HL-60/S4 (cell line): ENCODE measurements around the gene CLDN15.
"Not testable (repeated sequence)": the region's sequence is repeated elsewhere in the genome, so short reads cannot be mapped to it uniquely, and the experiment has no call there.

Source experiments
- in situ Hi-C: fragments of 300-500 bp; cut with MboI; formaldehyde crosslinking; loops from 2 replicates; pipeline ENCODE4 v1.14.3; 2022; ENCODE audit warnings: low sequenced_read_pairs

The CLDN15 gene

DNA sequence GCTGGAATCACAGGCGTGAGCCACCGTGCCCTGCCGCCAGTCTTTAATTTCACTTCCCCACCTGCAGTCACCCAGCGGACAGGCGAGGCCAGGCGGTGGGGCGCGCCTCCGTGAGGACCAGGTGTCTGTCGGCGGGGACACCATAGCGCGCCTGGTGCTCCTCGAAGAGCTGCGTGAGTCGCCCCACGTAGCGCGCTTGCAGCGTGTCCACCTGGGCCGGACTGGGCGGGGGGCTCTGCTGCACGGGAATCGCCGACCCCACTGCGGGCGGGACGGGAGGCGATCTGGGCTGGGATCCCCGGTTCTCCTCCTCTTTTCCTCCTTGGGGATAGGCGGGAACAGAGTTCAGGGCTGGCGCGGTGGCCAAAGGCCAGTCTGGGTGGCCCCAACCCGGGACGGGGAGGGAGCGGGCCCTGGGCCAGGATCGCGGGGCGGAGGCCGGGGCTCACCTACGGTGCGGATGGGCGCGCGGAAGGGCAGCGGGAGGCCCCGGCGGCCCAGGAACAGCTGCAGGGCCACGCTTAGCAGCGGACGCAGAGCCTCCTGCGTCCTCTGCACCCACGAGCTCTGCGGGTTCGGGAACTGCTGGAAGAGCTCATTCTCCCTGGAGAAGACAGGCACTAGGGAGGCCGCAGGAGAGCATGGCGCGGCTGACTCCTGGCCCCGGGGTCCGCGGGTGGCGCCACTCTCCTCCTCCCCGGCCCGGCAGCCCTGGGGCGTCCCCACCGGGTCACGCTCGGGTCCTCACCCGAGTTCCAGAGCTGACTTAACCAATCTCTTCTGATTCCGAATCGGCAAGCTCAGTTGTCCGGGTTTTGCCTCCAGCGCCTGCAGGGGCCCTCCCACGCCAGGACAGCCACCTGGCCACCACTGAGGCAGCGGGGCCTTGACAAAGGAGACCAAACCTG lies 35.7 kb downstream of the CLDN15 start:
- in situ Hi-C loops, result no loop called here

DNA sequence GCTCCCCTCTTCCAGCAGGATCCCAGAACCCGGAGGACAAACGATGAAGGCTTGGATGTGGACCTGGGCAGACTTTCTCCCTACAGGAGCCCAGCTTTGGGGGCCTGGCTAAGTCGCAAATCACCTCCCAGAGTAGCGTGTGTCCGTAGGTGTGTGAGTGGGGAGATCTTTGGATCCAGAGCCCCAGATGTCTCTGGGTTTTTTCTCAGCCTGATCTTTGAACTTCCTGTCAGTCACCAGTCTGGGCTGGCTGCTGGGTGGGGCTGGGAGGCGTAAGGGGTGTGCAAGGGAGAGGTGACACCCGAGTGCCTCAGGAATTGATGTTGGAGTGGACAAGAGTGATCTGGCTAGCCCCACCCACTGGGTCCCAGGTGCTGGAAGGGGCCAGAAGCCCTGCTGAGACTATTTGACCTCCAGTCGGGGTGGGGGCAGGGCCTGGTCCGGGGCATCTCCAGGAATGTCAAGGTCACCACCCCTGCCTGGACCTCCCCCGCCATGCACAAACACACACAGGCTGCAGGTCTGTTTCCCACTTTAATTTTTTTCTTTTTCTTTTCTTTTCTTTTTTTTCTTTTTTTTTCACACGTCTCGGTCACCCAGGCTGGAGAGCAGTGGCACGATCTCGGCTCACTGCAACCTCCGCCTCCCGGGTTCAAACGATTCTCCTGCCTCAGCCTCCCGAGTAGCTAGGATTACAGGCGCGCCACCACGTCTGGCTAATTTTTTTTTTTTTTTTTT lies 36.6 kb downstream of the CLDN15 start, which contains the start of gene MOGAT3:
MOGAT3 (minus strand) TSS at position 175 of the 738 bp plus-strand sequence. CDS start 182 bp downstream, outside the sequence.
- in situ Hi-C loops, result no loop called here

DNA sequence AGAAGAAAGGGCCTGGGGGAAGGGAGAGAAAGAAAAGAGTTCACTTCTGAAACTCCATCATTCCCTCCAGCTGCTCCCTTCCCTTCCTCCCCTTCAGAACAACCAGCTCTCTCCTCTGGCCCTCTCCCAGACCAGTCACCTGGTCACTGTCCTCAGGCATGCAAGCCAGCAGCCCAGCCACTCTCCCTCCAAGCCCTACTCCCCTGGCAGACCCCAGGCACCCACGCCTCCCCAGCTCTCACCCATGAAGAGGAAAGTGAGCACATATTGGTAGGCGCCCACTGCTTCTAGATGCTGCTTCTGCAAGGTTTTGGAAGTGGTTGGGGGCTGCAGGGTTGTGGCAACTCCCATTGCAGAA lies 37.1 kb downstream of the CLDN15 start:
- in situ Hi-C loops, result no loop called here

DNA sequence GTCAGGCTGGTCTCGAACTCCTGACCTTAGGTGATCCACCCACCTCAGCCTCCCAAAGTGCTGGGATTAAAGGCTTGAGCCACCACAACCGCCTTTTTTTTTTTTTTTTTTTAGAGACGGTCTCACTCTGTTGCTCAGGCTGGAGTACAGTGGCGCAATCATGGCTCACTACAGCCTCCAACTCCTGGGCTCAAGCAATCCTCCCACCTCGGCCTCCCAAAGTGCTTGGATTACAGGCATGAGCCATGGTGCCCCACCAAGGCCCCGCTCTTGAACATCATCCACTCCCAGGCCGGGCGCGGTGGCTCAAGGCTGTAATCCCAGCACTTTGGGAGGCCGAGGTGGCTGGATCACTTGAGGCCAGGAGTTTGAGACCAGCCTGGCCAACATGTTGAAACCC lies 38.1 kb downstream of the CLDN15 start:
- in situ Hi-C loops, result not testable (repeated sequence)

DNA sequence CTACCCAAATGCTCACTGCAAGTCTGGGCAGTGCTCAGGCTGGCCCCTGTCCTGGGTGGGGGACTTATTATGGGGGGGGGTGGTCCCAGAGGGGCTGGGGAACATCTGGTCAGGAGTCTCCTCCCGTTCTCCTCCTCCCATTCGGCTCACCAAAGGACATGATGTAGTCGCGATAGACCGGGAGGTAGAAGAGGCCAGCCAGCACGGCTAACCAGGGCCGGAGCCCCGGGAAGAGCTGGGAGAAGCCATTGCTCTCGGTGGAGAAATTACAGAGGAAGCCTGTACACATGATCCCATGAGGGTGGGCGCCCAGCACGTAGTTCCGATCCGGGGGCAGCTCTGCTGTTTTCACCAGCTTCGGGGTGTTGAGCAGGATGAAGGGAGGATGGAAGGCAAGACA lies 39.1 kb downstream of the CLDN15 start:
- in situ Hi-C loops, result no loop called here

DNA sequence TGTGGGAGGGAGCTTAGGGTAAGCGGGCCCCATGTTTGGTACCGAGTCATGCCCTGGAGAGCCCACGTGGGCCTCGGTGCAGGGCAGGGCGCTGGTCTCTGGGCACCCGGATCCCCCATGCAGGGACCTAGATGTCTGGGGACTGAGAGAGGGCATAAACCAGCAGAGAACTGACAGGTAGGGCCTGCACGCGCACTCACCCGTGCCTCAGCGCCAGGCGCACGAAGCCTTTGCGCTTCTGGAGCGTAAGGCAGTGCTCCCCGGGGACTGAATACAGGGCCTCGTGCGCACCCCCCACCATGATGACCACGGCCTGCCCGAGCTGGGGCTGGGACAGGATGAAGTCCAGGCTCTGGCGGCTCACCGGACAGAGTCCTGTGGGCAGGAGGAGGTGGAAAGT lies 39.6 kb downstream of the CLDN15 start:
- in situ Hi-C loops, result no loop called here

DNA sequence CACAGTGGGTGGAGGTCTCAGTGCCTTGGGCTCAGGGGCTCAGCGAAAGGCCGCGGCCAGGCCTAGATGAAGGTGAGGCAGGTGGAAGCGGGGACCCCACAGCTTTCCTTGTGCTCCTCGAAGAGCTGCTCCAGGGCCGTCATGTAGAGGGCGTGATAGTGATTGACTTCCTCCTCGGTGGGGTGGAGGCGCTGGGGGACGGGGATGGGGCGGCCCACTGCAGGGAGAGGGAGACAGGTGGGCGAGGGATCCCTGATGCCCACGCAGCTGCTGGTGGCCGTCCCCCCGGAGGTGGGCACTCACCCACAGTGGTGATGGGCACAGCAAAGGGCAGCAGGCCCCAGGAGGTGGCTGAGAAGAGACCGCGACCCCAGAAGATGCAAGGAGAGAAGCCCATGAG lies 41.7 kb downstream of the CLDN15 start:
- in situ Hi-C loops, result no loop called here

DNA sequence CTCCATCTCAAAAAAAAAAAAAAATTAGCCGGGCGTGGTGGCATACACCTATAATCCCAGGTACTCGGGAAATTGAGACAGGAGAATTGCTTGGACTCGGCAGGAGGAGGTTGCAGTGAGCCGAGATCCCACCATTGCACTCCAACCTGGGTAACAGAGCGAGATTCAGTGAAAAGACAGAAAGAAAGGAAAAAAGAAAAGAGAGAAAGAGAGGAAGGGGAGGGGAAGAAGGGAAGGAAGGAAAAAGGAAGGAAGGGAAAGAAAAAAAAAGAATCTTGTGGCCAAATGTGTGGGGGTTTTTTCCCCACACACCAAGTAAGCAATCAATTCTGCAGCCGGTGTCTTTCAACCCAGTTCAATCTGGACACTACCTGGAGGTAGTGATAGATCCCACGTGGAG lies 48.5 kb downstream of the CLDN15 start:
- in situ Hi-C loops, result no loop called here

DNA sequence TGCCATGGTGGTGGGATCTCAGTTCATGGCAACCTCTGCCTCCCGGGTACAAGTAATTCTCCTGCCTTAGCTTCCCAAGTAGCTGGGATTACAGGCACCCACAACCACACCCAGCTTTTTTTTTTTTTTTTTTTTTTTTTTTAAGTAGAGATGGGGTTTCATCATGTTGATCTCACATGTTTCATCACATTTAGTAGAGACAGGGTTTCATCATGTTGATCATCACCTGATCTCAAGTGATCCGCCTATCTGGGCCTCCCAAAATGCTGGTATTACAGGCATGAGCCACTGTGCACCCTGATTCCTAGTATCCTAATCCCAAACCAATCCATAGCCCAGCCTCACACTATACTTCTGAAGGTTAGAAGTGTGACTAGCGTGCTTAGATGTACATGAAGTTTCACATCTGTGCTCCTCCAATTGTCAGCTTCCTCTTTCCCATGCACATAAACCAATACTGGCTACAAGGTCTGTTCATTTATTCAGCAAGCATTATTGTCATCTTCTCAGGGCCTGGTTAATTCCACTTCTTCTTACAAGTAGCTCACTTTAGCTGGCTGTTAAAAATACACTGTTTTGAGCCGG lies 50.7 kb downstream of the CLDN15 start:
- in situ Hi-C loops, result no loop called here

DNA sequence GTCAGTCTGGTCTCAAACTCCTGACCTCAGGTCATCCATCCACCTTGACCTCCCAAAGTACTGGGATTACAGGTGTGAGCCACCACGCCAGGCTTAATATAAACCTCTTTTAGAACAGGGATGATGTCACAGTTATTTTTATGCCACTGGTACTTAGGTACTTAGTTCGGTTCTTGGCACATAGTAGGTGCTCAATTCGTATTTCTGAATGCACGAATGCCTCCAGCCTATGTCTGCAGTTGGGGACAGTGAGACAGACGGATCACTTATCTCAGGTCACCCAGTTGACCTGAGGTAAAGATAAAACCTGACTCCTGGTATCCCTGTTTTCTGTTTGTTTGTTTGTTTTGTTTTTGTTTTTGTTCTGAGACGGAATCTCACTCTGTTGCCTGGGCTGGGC lies 51.4 kb downstream of the CLDN15 start:
- in situ Hi-C loops, result no loop called here

DNA sequence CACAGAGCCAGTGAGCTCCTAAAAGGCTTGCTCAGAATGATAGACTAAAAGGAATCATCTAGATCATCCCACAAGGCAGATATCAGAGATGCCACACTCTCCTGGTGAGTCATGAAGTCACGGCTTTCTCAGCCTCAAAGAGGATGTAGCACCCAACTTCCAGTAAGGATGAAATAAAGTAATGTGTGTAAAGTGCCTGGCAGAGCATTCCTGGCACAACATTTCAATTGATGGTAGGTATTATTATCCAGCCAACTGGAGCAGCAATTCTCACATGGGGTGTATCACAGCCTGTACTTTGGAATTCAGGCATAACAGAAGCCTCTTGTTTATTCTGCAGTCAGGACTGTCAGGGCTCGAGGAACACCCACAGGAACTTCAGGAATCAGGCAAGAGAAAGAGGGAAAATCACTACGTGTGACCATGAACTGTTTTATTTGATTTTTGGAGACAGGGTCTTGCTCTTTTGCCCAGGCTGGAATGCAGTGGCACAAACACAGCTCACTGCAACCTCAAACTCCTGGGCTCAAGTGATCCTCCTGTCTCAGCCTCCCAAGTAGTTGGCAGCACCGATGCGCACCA lies 52.3 kb downstream of the CLDN15 start:
- in situ Hi-C loops, result no loop called here
